ENCODE data around the gene CA12. TPM values are rescaled to one million over a fixed set of nuclear protein-coding genes. Genes with fewer than 3 reads are reported as not detected.

The CA12 gene
- total and polyA plus RNA-seq, 9 of the 15 experiments (the other 6 are each of a cell fraction or from before 2014, with no cell fraction given) = 0.01 to 0.78 (median 0.15) TPM; not detected in 1

GRCh38 chr15:63362196-63362595, 19.4 kb downstream of the CA12 start (continued):
- TF ChIP-seq UBTF (IDR thresholded peaks at IDR 0.05; ENCODE audit: borderline replicate concordance in 1 of 2, low read depth in 2 of 2, low read length in 2 of 2) (peak; percentile 43 to 75; a peak in 2 of 4 replicates), FOXJ2 (tag; IDR thresholded peaks at IDR 0.05) (peak; percentile 50; the same call in 1 of the 2 replicates), ZNF23 (CRISPR knock-in tag; IDR thresholded peaks at IDR 0.05) (no peak), TEAD4 (IDR thresholded peaks at IDR 0.05; ENCODE audit: low read length) (peak; percentile 18; the same call in 1 of the 2 replicates), TEAD4 (CRISPR knock-in tag; IDR thresholded peaks at IDR 0.05; ENCODE audit: borderline replicate concordance) (no peak), FOSL1 (tag; conservative IDR thresholded peaks at IDR 0.05) (peak; percentile 34), MTA1 (IDR thresholded peaks at IDR 0.05; ENCODE audit: borderline replicate concordance) (peak; percentile 26; the same call in 1 of the 2 replicates), MAFF (IDR thresholded peaks at IDR 0.05; ENCODE audit: low read length) (peak; percentile 13; the same call in 1 of the 2 replicates), E2F6 (IDR thresholded peaks at IDR 0.05; ENCODE audit: borderline replicate concordance in 1 of 2, extremely low read depth in 1 of 2, insufficient read depth in 1 of 2, insufficient read length in 1 of 2, low read depth in 1 of 2, low read length in 1 of 2, poor library complexity in 1 of 2, severe bottlenecking in 1 of 2) (peak in 1 of 2 experiments; percentile 25), NFIX (CRISPR knock-in tag; IDR thresholded peaks at IDR 0.05; ENCODE audit: low read depth) (peak; percentile 49; the same call in 1 of the 2 replicates), ZNF717 (CRISPR knock-in tag; IDR thresholded peaks at IDR 0.05) (no peak), GATA2 (CRISPR knock-in tag; IDR thresholded peaks at IDR 0.05) (peak; percentile 27; the same call in 1 of the 2 replicates), SMAD4 (CRISPR knock-in tag; conservative IDR thresholded peaks at IDR 0.05) (0 out of 2 replicates have a peak, but pooled peaks have one; percentile 11), ZNF639 (CRISPR knock-in tag; conservative IDR thresholded peaks at IDR 0.05 in 1 of 2, IDR thresholded peaks at IDR 0.05 in 1 of 2) (0 out of 4 replicates have a peak, but pooled peaks of 1 of the 2 experiments have one; percentile 26), ZBTB11 (CRISPR knock-in tag; IDR thresholded peaks at IDR 0.05) (0 out of 6 replicates have a peak, but pooled peaks of 1 of the 3 experiments have one; percentile 17), NR2F6 (CRISPR knock-in tag; IDR thresholded peaks at IDR 0.05) (no peak), NR2C2 (CRISPR knock-in tag; IDR thresholded peaks at IDR 0.05) (no peak), NR2C2 (tag; IDR thresholded peaks at IDR 0.05) (0 out of 2 replicates have a peak, but pooled peaks have one; percentile 20)
